Measurements from ENCODE around the gene MAP3K2. TPM values are rescaled to one million over a fixed set of nuclear protein-coding genes. Genes with fewer than 3 reads are reported as not detected.

The MAP3K2 gene
- total RNA-seq, 3 donors from 2014 or later (not counting 1 experiment from before 2014, with no cell fraction given): 99.4 to 109 (median 106) TPM

GRCh38 chr2:127421116-127421800, 33.5 kb upstream of the MAP3K2 start:
- Histone ChIP-seq H3K4me3 (ENCODE audit: low read length) (no peak overlapping the region), H3K36me3 (ENCODE audit: control insufficient read depth, insufficient read depth, low read length) (no peaks in the 10 kb centered on the region), H3K4me1 (ENCODE audit: control insufficient read depth, insufficient read depth, low read length) (peaks cover 24% of the 10 kb centered on the region), H3K9me3 (ENCODE audit: control insufficient read depth, insufficient read depth, low read length) (no peaks in the 10 kb centered on the region), H3K27me3 (ENCODE audit: control insufficient read depth, insufficient read depth, low read length) (peaks cover 14% of the 10 kb centered on the region), H3K27ac (ENCODE audit: low read length) (no peak overlapping the region)
- DNase-seq (no peak), ATAC-seq (no peak)
- WGBS (ENCODE audit: insufficient coverage): 91% methylated on average over 15 of the region's 15 CpGs
- Mint-ChIP-seq H3K4me3 (no peak overlapping the region), H3K4me1 (peaks cover 11 to 13% of the 10 kb centered on the region in 2 donors), H3K27ac (no peak overlapping the region), H3K36me3 (no peaks in the 10 kb centered on the region), H3K9me3 (no peaks in the 10 kb centered on the region), H3K27me3 (ENCODE audit: low read depth in 2 of 2) (peaks cover 35 to 63% of the 10 kb centered on the region in 2 donors)
- intact Hi-C loops (cut with micrococcal nuclease): no loop called here
- no peak for TF ChIP-seq CTCF (IDR thresholded peaks at IDR 0.05)

- Histone ChIP-seq H3K36me3 (ENCODE audit: control insufficient read depth, insufficient read depth, low read length) (no peaks in the 10 kb centered on the region), H3K4me1 (ENCODE audit: control insufficient read depth, insufficient read depth, low read length) (peaks cover 34% of the 10 kb centered on the region), H3K27me3 (ENCODE audit: control insufficient read depth, insufficient read depth, low read length) (peaks cover 14% of the 10 kb centered on the region), H3K9me3 (ENCODE audit: control insufficient read depth, insufficient read depth, low read length) (no peaks in the 10 kb centered on the region), H3K27ac (ENCODE audit: low read length) (no peak overlapping the region), H3K4me3 (ENCODE audit: low read length) (no peak overlapping the region)
- DNase-seq (no peak), ATAC-seq (no peak)
- no peak for TF ChIP-seq CTCF (IDR thresholded peaks at IDR 0.05)
- H3K36me3 Mint-ChIP-seq: no peaks in the 10 kb centered on the region
- peaks cover 18 to 20% of the 10 kb centered on the region in 2 donors for H3K4me1 Mint-ChIP-seq
- WGBS (ENCODE audit: insufficient coverage): 85% methylated on average over 8 of the region's 8 CpGs
- peaks cover 35 to 57% of the 10 kb centered on the region in 2 donors for H3K27me3 Mint-ChIP-seq (ENCODE audit: low read depth in 2 of 2)
- no peak overlapping the region for H3K4me3 Mint-ChIP-seq
- no peaks in the 10 kb centered on the region for H3K9me3 Mint-ChIP-seq
- no peak overlapping the region for H3K27ac Mint-ChIP-seq
- intact Hi-C loops (cut with micrococcal nuclease): no loop called here
Measured at GRCh38 chr2:127420039-127420864, 32.5 kb upstream of the MAP3K2 start.

GRCh38 chr2:127419448-127420038, 31.8 kb upstream of the MAP3K2 start:
- intact Hi-C loops (cut with micrococcal nuclease): no loop called here
- no peaks in the 10 kb centered on the region for H3K36me3 ChIP-seq (ENCODE audit: control insufficient read depth, insufficient read depth, low read length)
- 91% methylated on average over 15 of the region's 15 CpGs for WGBS (ENCODE audit: insufficient coverage)
- H3K27ac Mint-ChIP-seq: no peak overlapping the region
- H3K27me3 Mint-ChIP-seq (ENCODE audit: low read depth in 2 of 2): peaks cover 35 to 55% of the 10 kb centered on the region in 2 donors
- no peak overlapping the region for H3K27ac ChIP-seq (ENCODE audit: low read length)
- no peak for TF ChIP-seq CTCF (IDR thresholded peaks at IDR 0.05)
- no peak overlapping the region for H3K4me3 Mint-ChIP-seq
- no peaks in the 10 kb centered on the region for H3K36me3 Mint-ChIP-seq
- DNase-seq: no peak
- H3K4me1 Mint-ChIP-seq: peaks cover 18 to 20% of the 10 kb centered on the region in 2 donors
- H3K4me3 ChIP-seq (ENCODE audit: low read length): no peak overlapping the region
- H3K27me3 ChIP-seq (ENCODE audit: control insufficient read depth, insufficient read depth, low read length): peaks cover 14% of the 10 kb centered on the region
- no peak for ATAC-seq
- H3K4me1 ChIP-seq (ENCODE audit: control insufficient read depth, insufficient read depth, low read length): peaks cover 34% of the 10 kb centered on the region
- H3K9me3 ChIP-seq (ENCODE audit: control insufficient read depth, insufficient read depth, low read length): no peaks in the 10 kb centered on the region
- no peaks in the 10 kb centered on the region for H3K9me3 Mint-ChIP-seq

All from natural killer cell (primary cell).